Karpas-422 (cell line): Measurements from ENCODE around the gene CDK13. TPM values are rescaled to one million over a fixed set of nuclear protein-coding genes. Genes with fewer than 3 reads are reported as not detected.
"Not testable (repeated sequence)": the region's sequence is repeated elsewhere in the genome, so short reads cannot be mapped to it uniquely, and the experiment has no call there.

Source experiments
- DNase-seq: peaks from one replicate; pipeline ENCODE4 v3.0.0-alpha.2; 2015
- H2AFZ ChIP-seq: fragments of 200-600 bp; sonication (generic); 2 replicates; pipeline ENCODE4 v1.6.1; 2014; ENCODE audit warnings: antibody characterized with exemption, low read length, mixed read lengths
- H3K27ac ChIP-seq: fragments of 200-600 bp; sonication (generic); 2 replicates; pipeline ENCODE4 v1.5.1; 2014; ENCODE audit warnings: mild to moderate bottlenecking, low read length, moderate library complexity
- H3K27me3 ChIP-seq: fragments of 200-600 bp; sonication (generic); 2 replicates; pipeline ENCODE4 v1.6.1; 2014; ENCODE audit warnings: low read length, mixed read lengths
- H3K36me3 ChIP-seq: fragments of 200-600 bp; sonication (generic); 2 replicates; pipeline ENCODE4 v1.6.1; 2014; ENCODE audit warnings: low read length, mixed read lengths; ENCODE audit not compliant: insufficient read depth
- H3K4me1 ChIP-seq: fragments of 200-600 bp; sonication (generic); 2 replicates; pipeline ENCODE4 v1.6.1; 2014; ENCODE audit warnings: mild to moderate bottlenecking, low read length, mixed read lengths
- H3K4me2 ChIP-seq: fragments of 200-600 bp; sonication (generic); 2 replicates; pipeline ENCODE4 v1.6.1; 2014; ENCODE audit warnings: low read length, low read depth, mild to moderate bottlenecking; ENCODE audit not compliant: poor library complexity, severe bottlenecking
- H3K4me3 ChIP-seq: fragments of 200-600 bp; sonication (generic); 2 replicates; pipeline ENCODE4 v1.5.1; 2014; ENCODE audit warnings: mild to moderate bottlenecking, antibody characterized with exemption, low read length, mixed read lengths
- H3K79me2 ChIP-seq: fragments of 200-600 bp; sonication (generic); 2 replicates; pipeline ENCODE4 v1.6.1; 2014; ENCODE audit warnings: mild to moderate bottlenecking, low read length, mixed read lengths
- H3K9ac ChIP-seq: fragments of 200-600 bp; sonication (generic); 2 replicates; pipeline ENCODE4 v1.6.0; 2014; ENCODE audit warnings: low read length
- H3K9me2 ChIP-seq: fragments of 200-600 bp; sonication (generic), shearing (Covaris generic); replicated peaks from 2 replicates; pipeline ENCODE4 v1.6.0; 2014; ENCODE audit warnings: mild to moderate bottlenecking, low read length, moderate library complexity; ENCODE audit not compliant: insufficient read depth
- H3K9me3 ChIP-seq: fragments of 300-700, 200-600 bp; sonication (generic); 2 replicates; pipeline ENCODE4 v1.6.1; 2014; ENCODE audit warnings: low read length, mixed read lengths
- H4K20me1 ChIP-seq: fragments of 200-600 bp; sonication (generic); 2 replicates; pipeline ENCODE4 v1.6.1; 2014; ENCODE audit warnings: mild to moderate bottlenecking, antibody characterized with exemption, low read length, low read depth; ENCODE audit not compliant: insufficient read depth
- total RNA-seq: library from RNA; depleted of rRNA; stranded (reverse); fragments of >200 nt; shearing (Covaris generic); gene quantifications from 2 replicates; pipeline ENCODE4 v1.2.3, GENCODE V29; 2014; ENCODE audit warnings: low replicate concordance

CDK13 gene
- total RNA-seq, 1 experiment from 2014 or later = 81.1 TPM

DNA sequence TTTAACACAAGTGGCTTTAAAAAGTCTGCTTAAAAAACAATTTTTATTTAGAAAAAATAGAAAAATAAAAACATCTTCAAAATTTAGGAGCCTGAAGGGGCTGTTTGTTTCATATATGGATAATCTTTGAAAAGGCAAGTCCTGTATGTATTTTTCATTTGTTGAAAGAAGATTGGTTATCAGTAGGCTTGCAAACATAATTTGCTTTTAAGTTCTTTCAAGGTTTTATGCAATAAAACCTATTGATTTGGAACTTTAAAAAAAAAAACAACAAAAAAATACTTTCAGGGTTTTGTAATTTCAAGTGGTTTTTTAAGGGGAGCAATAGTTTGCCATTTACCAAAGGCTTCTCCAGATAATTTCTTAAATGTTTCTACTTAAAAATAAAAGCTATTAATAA, 148.8 kb downstream of the CDK13 start:
- Histone ChIP-seq H3K36me3 (peaks cover 36% of the 10 kb centered on the region; the same call in 1 of the 2 replicates), H3K79me2 (peaks cover 58% of the 10 kb centered on the region), H3K27me3 (no peaks in the 10 kb centered on the region), H3K4me3 (no peak overlapping the region), H3K9ac (no peak overlapping the region), H3K4me2 (no peak overlapping the region), H2AFZ (no peak overlapping the region), H3K4me1 (no peaks in the 10 kb centered on the region), H3K27ac (no peak overlapping the region), H4K20me1 (no peaks in the 10 kb centered on the region), H3K9me3 (no peaks in the 10 kb centered on the region), H3K9me2 (no peaks in the 10 kb centered on the region)
- DNase-seq = no peak

DNA sequence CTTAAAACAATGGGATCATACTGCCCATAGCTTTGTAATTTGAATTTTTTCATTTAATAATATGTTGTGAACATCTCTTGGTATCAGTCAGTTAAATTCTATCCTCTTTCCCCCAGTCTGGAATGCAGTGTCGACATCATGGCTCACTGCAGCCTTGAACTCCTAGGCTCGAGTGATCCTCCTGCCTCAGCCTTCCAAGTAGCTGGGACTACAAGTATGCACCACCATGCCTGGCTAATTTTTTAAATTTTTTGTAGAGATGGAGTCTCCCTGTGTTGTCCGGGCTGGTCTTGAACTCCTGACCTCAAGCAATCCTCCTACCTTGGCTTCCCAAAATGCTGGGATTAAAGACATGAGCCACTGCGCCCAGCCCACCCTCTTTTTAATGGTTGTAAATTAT, 149.8 kb downstream of the CDK13 start:
- Histone ChIP-seq H3K9ac (no peak overlapping the region), H3K27me3 (no peaks in the 10 kb centered on the region), H3K79me2 (peaks cover 56% of the 10 kb centered on the region), H3K27ac (no peak overlapping the region), H2AFZ (no peak overlapping the region), H3K4me2 (no peak overlapping the region), H3K36me3 (peaks cover 29% of the 10 kb centered on the region; the same call in 1 of the 2 replicates), H4K20me1 (no peaks in the 10 kb centered on the region), H3K9me3 (no peaks in the 10 kb centered on the region), H3K4me1 (no peaks in the 10 kb centered on the region), H3K4me3 (no peak overlapping the region), H3K9me2 (no peaks in the 10 kb centered on the region)
- no peak for DNase-seq

DNA sequence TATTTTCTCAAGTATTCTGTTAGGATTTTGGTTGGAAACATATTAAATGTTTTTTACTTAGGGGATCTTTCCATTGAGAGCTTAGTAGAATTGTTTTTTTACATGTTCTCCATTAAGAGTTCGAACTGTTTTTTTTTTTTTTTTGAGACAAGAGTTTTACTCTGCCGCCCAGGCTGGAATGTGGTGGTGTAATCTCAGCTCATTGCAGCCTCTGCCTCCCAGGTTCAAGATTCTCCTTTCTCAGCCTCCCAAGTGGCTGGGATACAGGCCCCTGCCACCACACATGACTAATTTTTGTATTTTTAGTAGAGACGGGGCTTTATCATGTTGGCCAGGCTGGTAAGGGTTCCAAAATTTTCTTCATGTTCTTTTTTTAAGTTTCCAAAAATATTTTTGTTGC, 151.1 kb downstream of the CDK13 start:
- no peaks in the 10 kb centered on the region for H3K9me2 ChIP-seq

DNA sequence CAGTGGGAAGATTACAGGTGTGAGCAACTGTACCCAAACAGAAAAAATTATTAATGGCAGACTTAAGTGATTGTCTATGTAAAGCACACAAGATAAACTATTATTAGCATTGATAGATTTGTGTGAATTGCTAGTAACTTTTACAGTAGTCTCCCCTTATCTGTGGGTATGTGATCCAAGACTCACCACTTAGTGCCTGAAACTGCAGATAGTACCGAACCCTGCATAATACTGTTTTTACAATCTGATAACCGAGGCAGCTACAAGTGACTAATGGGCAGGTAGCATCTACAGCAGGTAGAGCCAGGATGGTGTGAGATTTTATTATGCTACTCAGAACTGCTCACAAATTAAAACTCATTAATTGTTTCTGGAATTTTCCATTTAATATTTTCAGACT, 152.8 kb downstream of the CDK13 start:
- H3K9me2 ChIP-seq = no peaks in the 10 kb centered on the region
- H3K36me3 ChIP-seq = peaks cover 14% of the 10 kb centered on the region; the same call in 1 of the 2 replicates
- H4K20me1 ChIP-seq = no peaks in the 10 kb centered on the region
- H3K27me3 ChIP-seq = no peaks in the 10 kb centered on the region
- H3K9me3 ChIP-seq = no peaks in the 10 kb centered on the region
- H3K9ac ChIP-seq = no peak overlapping the region
- H3K79me2 ChIP-seq = peaks cover 40% of the 10 kb centered on the region
- H3K4me3 ChIP-seq = no peak overlapping the region
- H3K27ac ChIP-seq = no peak overlapping the region
- DNase-seq = no peak
- no peak overlapping the region for H2AFZ ChIP-seq
- no peak overlapping the region for H3K4me2 ChIP-seq
- H3K4me1 ChIP-seq = no peaks in the 10 kb centered on the region

More for the DNA sequence above, 151.1 kb downstream of the CDK13 start:
- Histone ChIP-seq H3K4me2 (no peak overlapping the region), H3K79me2 (peaks cover 50% of the 10 kb centered on the region), H3K4me3 (no peak overlapping the region), H3K9me3 (no peaks in the 10 kb centered on the region), H3K36me3 (peaks cover 21% of the 10 kb centered on the region; the same call in 1 of the 2 replicates), H3K27ac (no peak overlapping the region), H3K27me3 (no peaks in the 10 kb centered on the region), H4K20me1 (no peaks in the 10 kb centered on the region), H2AFZ (no peak overlapping the region), H3K4me1 (no peaks in the 10 kb centered on the region), H3K9ac (no peak overlapping the region)
- no peak for DNase-seq

DNA sequence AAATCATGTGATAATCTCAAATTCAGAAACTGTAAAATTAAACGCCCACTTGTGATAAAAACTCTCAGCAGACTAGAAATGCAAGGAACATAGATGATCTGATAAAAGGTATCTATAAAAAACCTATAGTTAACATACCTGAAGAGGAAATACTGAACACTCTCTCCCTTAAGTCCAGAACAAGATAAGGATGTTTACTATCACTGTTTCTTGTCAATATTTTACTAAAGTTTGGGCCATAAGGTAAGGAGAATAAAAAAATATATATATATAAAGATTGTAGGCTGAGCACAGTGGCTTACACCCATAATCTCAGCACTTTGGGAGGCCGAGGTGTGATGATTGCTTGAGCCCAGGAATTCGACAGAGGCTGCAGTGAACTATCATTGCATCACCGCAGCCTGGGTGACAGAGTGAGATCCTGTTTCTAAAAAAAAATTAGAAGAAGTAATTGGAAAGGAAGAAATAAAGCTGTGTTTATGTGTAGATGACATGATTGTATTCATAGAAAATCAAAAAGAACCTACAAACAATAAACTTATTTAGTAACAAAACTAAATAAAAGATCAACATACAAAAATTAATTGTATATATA, 155.9 kb downstream of the CDK13 start:
- Histone ChIP-seq H3K4me3 (no peak overlapping the region), H3K9me2 (no peaks in the 10 kb centered on the region), H3K4me1 (no peaks in the 10 kb centered on the region), H3K9me3 (no peaks in the 10 kb centered on the region), H3K79me2 (peaks cover 21% of the 10 kb centered on the region; the same call in 1 of the 2 replicates), H3K27ac (no peak overlapping the region), H3K27me3 (no peaks in the 10 kb centered on the region), H2AFZ (no peak overlapping the region), H3K4me2 (no peak overlapping the region), H3K9ac (no peak overlapping the region), H3K36me3 (0 out of 2 replicates have a peak, but pooled peaks cover 6% of the 10 kb centered on the region), H4K20me1 (no peaks in the 10 kb centered on the region)
- DNase-seq = no peak

DNA sequence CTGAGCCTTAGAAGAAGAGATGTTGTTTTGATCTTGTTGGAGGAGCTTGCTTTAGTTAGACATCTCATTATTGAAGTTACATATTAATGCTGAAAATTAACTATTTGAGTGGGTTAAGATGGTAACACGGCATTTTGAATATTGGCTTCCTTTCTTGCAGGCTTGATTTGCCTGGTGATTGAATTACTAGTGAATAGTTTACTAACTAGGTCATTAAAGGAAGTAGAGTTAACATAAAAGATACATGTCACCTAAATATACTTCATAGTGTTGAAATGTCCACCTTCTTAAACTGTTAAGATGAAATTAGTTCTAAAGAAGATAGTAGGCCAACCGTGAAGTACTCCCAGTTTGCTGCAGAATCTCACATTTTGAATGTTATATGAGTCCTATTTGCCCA, 165.9 kb downstream of the CDK13 start:
- no peak overlapping the region for H2AFZ ChIP-seq
- peaks cover 1% of the 10 kb centered on the region; the same call in 1 of the 2 replicates for H3K79me2 ChIP-seq
- no peaks in the 10 kb centered on the region for H3K4me1 ChIP-seq
- H3K27me3 ChIP-seq = no peaks in the 10 kb centered on the region
- no peaks in the 10 kb centered on the region for H4K20me1 ChIP-seq
- no peak overlapping the region for H3K4me3 ChIP-seq
- no peak overlapping the region for H3K27ac ChIP-seq
- no peak overlapping the region for H3K4me2 ChIP-seq
- H3K9me2 ChIP-seq = no peaks in the 10 kb centered on the region
- H3K9ac ChIP-seq = no peak overlapping the region
- H3K36me3 ChIP-seq = no peaks in the 10 kb centered on the region
- H3K9me3 ChIP-seq = no peaks in the 10 kb centered on the region
- no peak for DNase-seq

DNA sequence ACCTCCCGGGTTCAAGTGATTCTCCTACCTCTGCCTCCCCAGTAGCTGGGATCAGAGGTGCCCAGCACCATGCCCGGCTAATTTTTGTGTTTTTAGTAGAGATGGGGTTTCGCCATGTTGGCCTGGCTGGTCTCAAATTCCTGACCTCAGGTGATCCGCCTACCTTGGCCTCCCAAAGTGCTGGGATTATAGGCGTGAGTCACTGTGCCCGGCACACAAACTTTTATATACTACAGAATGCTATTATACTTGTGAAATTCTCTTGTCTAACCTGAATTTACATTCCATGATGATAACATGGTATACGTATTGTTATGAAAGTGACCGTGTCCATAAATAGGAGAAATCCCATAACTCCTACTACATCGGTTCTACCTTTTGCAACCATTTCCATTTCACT, 167.1 kb downstream of the CDK13 start:
- not testable (repeated sequence) for H3K4me3 ChIP-seq, H3K4me1 ChIP-seq, H3K79me2 ChIP-seq, H3K27ac ChIP-seq, H3K9me2 ChIP-seq, H3K9ac ChIP-seq, H3K9me3 ChIP-seq, H3K36me3 ChIP-seq, H3K4me2 ChIP-seq, DNase-seq, H2AFZ ChIP-seq, H3K27me3 ChIP-seq, H4K20me1 ChIP-seq

DNA sequence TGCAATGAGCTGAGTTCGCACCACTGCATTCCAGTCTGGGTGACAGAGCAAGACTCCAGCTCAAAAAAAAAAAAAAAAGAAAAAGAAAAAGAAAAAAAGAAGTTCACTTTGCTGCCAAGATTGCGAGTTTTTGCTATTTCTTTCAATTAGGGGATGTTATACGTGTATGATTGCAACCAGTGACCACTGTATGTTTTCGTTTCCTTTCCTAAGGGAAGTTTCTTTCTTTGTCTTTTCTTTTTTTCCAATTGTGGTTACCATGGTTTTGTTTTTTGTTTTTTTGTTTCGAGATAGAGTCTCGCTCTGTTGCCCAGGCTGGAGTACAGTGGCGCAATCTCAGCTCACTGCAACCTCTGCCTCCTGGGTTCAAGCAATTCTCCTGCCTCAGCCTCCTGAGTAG, 168.1 kb downstream of the CDK13 start:
- not testable (repeated sequence) for H3K9me2 ChIP-seq, H3K27me3 ChIP-seq, H3K4me3 ChIP-seq, H2AFZ ChIP-seq, DNase-seq, H3K4me1 ChIP-seq, H3K79me2 ChIP-seq, H3K27ac ChIP-seq, H3K4me2 ChIP-seq, H3K9me3 ChIP-seq, H3K9ac ChIP-seq, H3K36me3 ChIP-seq, H4K20me1 ChIP-seq
